Right lobe of liver (tissue), 4 donors: ENCODE results near the gene HS1BP3.

ENCODE experiments used
- POLR2A ChIP-seq: fragments of 450-650 bp; IDR thresholded peaks from one replicate; pipeline ENCODE4 v1.6.1; 2017; ENCODE audit warnings: antibody characterized with exemption, mild to moderate bottlenecking
- TF ChIP-seq, protein P1 (sequence below), 4 donors: fragments of 200-600 bp in 3 of 4; fragments of 450-650 bp in 1 of 4; IDR thresholded peaks; one replicate each; pipeline versions ENCODE4 v1.5.1 to v1.8.0; 2016 to 2022; ENCODE audit warnings: antibody characterized with exemption in 4 of 4, mild to moderate bottlenecking in 2 of 4
- donor health status: DM: no; HTN: no; CAD: no.
- donor health status: DM: no; HTN: no; CAD: no.
- donor health status: DM: no; HTN: yes; CAD: no.

DNA sequence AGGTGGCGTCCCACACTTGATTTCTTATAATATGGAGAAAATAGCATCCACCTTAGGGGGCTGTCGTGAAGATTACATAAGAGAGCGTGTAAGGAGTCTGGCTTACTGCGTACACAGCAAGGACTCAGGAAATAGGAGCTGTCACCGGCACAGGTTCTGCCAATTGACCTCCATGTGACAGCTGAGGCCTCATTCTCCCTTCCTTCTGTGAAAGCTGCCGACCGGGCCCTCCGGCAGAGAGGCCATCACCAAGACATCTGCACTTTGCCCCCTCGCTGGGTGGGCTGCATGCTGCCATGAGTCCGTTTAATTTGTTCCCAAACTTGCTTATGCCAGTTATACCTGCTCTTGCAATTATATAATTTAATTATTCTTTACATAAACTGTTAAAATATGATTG, 27.7 kb downstream of the HS1BP3 start:
- no peak for TF ChIP-seq POLR2A
- TF ChIP-seq, protein P1, sequence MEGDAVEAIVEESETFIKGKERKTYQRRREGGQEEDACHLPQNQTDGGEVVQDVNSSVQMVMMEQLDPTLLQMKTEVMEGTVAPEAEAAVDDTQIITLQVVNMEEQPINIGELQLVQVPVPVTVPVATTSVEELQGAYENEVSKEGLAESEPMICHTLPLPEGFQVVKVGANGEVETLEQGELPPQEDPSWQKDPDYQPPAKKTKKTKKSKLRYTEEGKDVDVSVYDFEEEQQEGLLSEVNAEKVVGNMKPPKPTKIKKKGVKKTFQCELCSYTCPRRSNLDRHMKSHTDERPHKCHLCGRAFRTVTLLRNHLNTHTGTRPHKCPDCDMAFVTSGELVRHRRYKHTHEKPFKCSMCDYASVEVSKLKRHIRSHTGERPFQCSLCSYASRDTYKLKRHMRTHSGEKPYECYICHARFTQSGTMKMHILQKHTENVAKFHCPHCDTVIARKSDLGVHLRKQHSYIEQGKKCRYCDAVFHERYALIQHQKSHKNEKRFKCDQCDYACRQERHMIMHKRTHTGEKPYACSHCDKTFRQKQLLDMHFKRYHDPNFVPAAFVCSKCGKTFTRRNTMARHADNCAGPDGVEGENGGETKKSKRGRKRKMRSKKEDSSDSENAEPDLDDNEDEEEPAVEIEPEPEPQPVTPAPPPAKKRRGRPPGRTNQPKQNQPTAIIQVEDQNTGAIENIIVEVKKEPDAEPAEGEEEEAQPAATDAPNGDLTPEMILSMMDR (IDR thresholded peaks at IDR 0.05) = no peak
